ENCODE results near the gene RNU5B-1. TPM values are rescaled to one million over a fixed set of nuclear protein-coding genes. Genes with fewer than 3 reads are reported as not detected.

Gene RNU5B-1
- total and polyA plus RNA-seq, 2 of the 4 experiments (the other 2 are of a cell fraction), result not detected

DNA sequence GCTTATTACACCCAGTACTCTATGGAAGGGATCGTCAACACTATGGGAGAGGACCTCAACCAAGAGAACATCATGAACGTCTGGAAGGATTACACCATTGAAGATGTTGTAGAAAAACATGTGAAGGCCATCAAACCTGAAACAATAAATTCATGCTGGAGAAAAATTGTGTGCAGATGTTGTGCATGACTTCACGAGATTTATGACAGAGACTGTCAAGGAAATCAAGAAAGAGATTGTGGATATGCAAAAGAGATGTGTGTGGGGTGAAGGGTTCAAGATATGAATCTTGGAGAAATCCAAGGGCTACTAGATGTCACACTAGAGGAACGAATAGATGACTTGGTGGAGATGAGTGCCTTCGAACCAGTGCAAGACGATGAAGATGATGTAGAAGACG lies 14.2 kb upstream of the RNU5B-1 start:
- ChIA-PET POLR2A (ENCODE audit: unreplicated experiment) (no interaction called here), CTCF (no interaction called here)
- WGBS, 2 experiments (ENCODE audit: extremely low coverage in 2 of 2, insufficient read length in 1 of 2), result 85% methylated on average over 7 of the region's 7 CpGs; no CpG with 5 or more reads in 1 of the 2 experiments
- Histone ChIP-seq H3K23ac (ENCODE audit: low read depth, low read length) (no peak overlapping the region), H3K9me1 (ENCODE audit: insufficient read depth, low read length) (0 out of 2 replicates have a peak, but pooled peaks cover 3% of the 10 kb centered on the region), H3K27me3 (ENCODE audit: control insufficient read depth, insufficient read depth, low read length) (peaks cover 7% of the 10 kb centered on the region), H3K9me3 (ENCODE audit: control insufficient read depth, insufficient read depth, low read length) (no peaks in the 10 kb centered on the region), H3K4me2 (ENCODE audit: low read depth, low read length) (no peak overlapping the region), H3K4me1 (ENCODE audit: control insufficient read depth, insufficient read depth, low read length) (peaks cover 10% of the 10 kb centered on the region), H3K18ac (ENCODE audit: low read depth, low read length) (no peak overlapping the region), H2BK5ac (ENCODE audit: low read depth, low read length, poor library complexity, severe bottlenecking) (no peak overlapping the region), H3K14ac (replicated peaks; ENCODE audit: low read depth, low read length) (no peak overlapping the region), H3K79me1 (ENCODE audit: low read depth in 1 of 2, low read length in 2 of 2) (peaks cover 0 to 4% of the 10 kb centered on the region in 2 experiments; a peak in 2 of 4 replicates), H2AK9ac (replicated peaks; ENCODE audit: low read depth, low read length, poor library complexity) (no peak overlapping the region), H3K36me3 (ENCODE audit: control insufficient read depth, insufficient read depth, low read length) (no peaks in the 10 kb centered on the region), H2BK15ac (ENCODE audit: low read depth, low read length) (no peak overlapping the region), H3K27ac (ENCODE audit: insufficient read depth, low read length) (no peak overlapping the region), H2BK120ac (ENCODE audit: low read depth, low read length) (no peak overlapping the region), H4K5ac (ENCODE audit: low read depth, low read length) (no peak overlapping the region), H3K4ac (ENCODE audit: low read depth, low read length) (no peak overlapping the region), H3K4me3 (ENCODE audit: insufficient read depth, low read depth, low read length) (no peak overlapping the region), H2BK20ac (ENCODE audit: low read depth, low read length) (no peak overlapping the region), H3K9ac (ENCODE audit: low read depth, low read length) (no peak overlapping the region), H2AK5ac (ENCODE audit: low read depth, low read length) (no peak overlapping the region), H3K56ac (ENCODE audit: extremely low read depth, insufficient read depth, low read length) (no peak overlapping the region), H4K91ac (ENCODE audit: insufficient read depth, low read depth, low read length) (no peak overlapping the region), H4K8ac (ENCODE audit: low read depth in 2 of 2, low read length in 2 of 2) (no peak overlapping the region), H4K20me1 (ENCODE audit: insufficient read depth, low read length) (no peaks in the 10 kb centered on the region), H2AFZ (replicated peaks; ENCODE audit: low read length, poor library complexity) (no peak overlapping the region)
- intact Hi-C loops (cut with micrococcal nuclease) (no loop called here), in situ Hi-C loops (cut with MboI; ENCODE audit: low sequenced_read_pairs) (no loop called here), dilution Hi-C loops (cut with HindIII; ENCODE audit: low sequenced_read_pairs, unreplicated experiment) (no loop called here)
- TF ChIP-seq MXI1 (IDR thresholded peaks at IDR 0.05; ENCODE audit: borderline replicate concordance, low read depth, low read length) (no peak), NFE2L2 (IDR thresholded peaks at IDR 0.05; ENCODE audit: low read depth, low read length) (no peak), RCOR1 (IDR thresholded peaks at IDR 0.05; ENCODE audit: insufficient replicate concordance, low read length) (no peak)
- TF ChIP-seq, protein P1, sequence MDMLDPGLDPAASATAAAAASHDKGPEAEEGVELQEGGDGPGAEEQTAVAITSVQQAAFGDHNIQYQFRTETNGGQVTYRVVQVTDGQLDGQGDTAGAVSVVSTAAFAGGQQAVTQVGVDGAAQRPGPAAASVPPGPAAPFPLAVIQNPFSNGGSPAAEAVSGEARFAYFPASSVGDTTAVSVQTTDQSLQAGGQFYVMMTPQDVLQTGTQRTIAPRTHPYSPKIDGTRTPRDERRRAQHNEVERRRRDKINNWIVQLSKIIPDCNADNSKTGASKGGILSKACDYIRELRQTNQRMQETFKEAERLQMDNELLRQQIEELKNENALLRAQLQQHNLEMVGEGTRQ (IDR thresholded peaks at IDR 0.05; ENCODE audit: low read depth, low read length), result no peak
- BruUV-seq (replicated peaks), result no TSS peak
- DNase-seq (no peak), ATAC-seq (ENCODE audit: low read depth) (no peak)
